Measurements from ENCODE around the gene ALDOC. TPM values are rescaled to one million over a fixed set of nuclear protein-coding genes. Genes with fewer than 3 reads are reported as not detected.

Gene ALDOC
- total RNA-seq, 2 donors from 2014 or later = 43.3 to 43.7 TPM

- no peak overlapping the region for H3K4me3 ChIP-seq
- DNase-seq (ENCODE audit: low spot score) (no peak), ATAC-seq (ENCODE audit: insufficient number of reproducible peaks, low FRiP score, low read depth) (no peak)
- no peak overlapping the region for H3K27ac ChIP-seq
- H3K36me3 ChIP-seq = peaks cover 34% of the 10 kb centered on the region
- H3K27me3 ChIP-seq (replicated peaks; ENCODE audit: insufficient read depth) = no peaks in the 10 kb centered on the region
- no peaks in the 10 kb centered on the region for H3K9me3 ChIP-seq
- no peak for TF ChIP-seq CTCF (IDR thresholded peaks at IDR 0.05)
- H3K4me1 ChIP-seq (ENCODE audit: control insufficient read depth in 1 of 2, low read depth in 2 of 2) = no peaks in the 10 kb centered on the region
Observed at GRCh38 chr17:28563475-28563874, 13.2 kb downstream of the ALDOC start.

DNA sequence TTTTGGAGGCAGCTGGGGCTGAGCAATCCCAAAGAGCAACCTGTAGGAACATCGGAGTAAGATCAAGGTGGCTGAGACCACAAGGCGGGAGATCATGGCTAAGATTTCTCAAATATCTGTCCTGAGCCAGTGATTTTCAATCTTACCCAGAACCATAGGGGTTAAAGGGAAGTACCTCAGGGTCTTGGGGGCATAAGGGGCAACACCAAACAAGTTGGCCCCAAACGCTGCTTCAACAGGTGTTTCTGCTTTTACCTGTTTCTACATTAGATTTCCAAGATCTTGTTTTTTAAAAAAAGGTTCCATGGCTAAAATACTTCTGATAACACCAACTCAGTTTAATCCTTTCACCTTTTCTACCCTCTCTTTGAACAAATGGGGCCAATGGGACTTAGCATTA lies 21.7 kb downstream of the ALDOC start:
- DNase-seq (ENCODE audit: low spot score) (no peak), ATAC-seq (ENCODE audit: insufficient number of reproducible peaks, low FRiP score, low read depth) (no peak)
- Histone ChIP-seq H3K4me1 (ENCODE audit: control insufficient read depth in 1 of 2, low read depth in 2 of 2) (peaks cover 14 to 25% of the 10 kb centered on the region in 2 donors), H3K27ac (no peak overlapping the region), H3K9me3 (no peaks in the 10 kb centered on the region), H3K4me3 (no peak overlapping the region), H3K36me3 (peaks cover 53% of the 10 kb centered on the region), H3K27me3 (replicated peaks; ENCODE audit: insufficient read depth) (no peaks in the 10 kb centered on the region)
- TF ChIP-seq CTCF (IDR thresholded peaks at IDR 0.05) = no peak

GRCh38 chr17:28554565-28554964 lies 22.1 kb downstream of the ALDOC start:
- TF ChIP-seq CTCF (IDR thresholded peaks at IDR 0.05) = no peak
- H3K27me3 ChIP-seq (replicated peaks; ENCODE audit: insufficient read depth) = no peaks in the 10 kb centered on the region
- no peak overlapping the region for H3K4me3 ChIP-seq
- peaks cover 14 to 29% of the 10 kb centered on the region in 2 donors for H3K4me1 ChIP-seq (ENCODE audit: control insufficient read depth in 1 of 2, low read depth in 2 of 2)
- ATAC-seq (ENCODE audit: insufficient number of reproducible peaks, low FRiP score, low read depth) (no peak), DNase-seq (ENCODE audit: low spot score) (no peak)
- peaks cover 51% of the 10 kb centered on the region for H3K36me3 ChIP-seq
- no peaks in the 10 kb centered on the region for H3K9me3 ChIP-seq
- H3K27ac ChIP-seq = no peak overlapping the region

DNA sequence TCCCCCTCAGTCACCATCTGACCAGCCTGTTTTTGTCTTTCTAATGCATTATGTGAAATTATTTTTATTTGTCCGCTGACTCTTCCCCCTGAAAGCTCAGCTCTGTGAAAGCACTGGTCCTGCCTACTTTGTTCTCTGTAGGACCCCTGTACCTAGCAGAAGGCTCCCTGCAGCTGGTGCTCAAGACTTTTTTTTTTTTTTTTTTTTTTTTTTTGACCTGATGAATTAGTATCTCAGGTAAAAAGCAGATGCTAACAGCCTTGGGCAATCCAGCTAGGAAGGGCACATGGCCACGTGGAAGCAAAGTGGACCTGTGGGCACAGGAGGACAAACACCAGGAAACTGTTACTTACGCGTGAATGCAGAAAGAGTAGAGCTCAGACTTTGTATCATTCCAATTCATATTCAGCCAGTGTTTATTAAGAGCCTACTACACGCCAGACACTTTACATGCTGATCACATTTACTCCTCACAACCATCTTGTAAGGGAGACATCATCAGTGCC lies 23.6 kb downstream of the ALDOC start:
- Histone ChIP-seq H3K27ac (no peak overlapping the region), H3K4me3 (peak overlapping the region; percentile 92), H3K9me3 (no peaks in the 10 kb centered on the region), H3K4me1 (ENCODE audit: control insufficient read depth in 1 of 2, low read depth in 2 of 2) (peaks cover 14 to 30% of the 10 kb centered on the region in 2 donors), H3K27me3 (replicated peaks; ENCODE audit: insufficient read depth) (no peaks in the 10 kb centered on the region), H3K36me3 (peaks cover 42% of the 10 kb centered on the region)
- ATAC-seq (ENCODE audit: insufficient number of reproducible peaks, low FRiP score, low read depth) = no peak
- DNase-seq (ENCODE audit: low spot score) = no peak
- TF ChIP-seq CTCF (IDR thresholded peaks at IDR 0.05) = no peak

GRCh38 chr17:28552176-28552999 lies 24.3 kb downstream of the ALDOC start, which contains the start of gene UNC119:
UNC119 (minus strand) TSS chr17:28552624; CDS start chr17:28552557, 67 bp downstream.
- Histone ChIP-seq H3K4me1 (ENCODE audit: control insufficient read depth in 1 of 2, low read depth in 2 of 2) (peaks cover 14 to 30% of the 10 kb centered on the region in 2 donors), H3K27me3 (replicated peaks; ENCODE audit: insufficient read depth) (no peaks in the 10 kb centered on the region), H3K27ac (peak within 1 kb of the TSS in 1 of 2 donors; percentile 59), H3K36me3 (peaks cover 35% of the 10 kb centered on the region), H3K9me3 (no peaks in the 10 kb centered on the region), H3K4me3 (peak within 1 kb of the TSS; percentile 92)
- ATAC-seq (ENCODE audit: insufficient number of reproducible peaks, low FRiP score, low read depth) (peak; percentile 71), DNase-seq (ENCODE audit: low spot score) (no peak)
- TF ChIP-seq CTCF (IDR thresholded peaks at IDR 0.05) = no peak
